ENCODE measurements around the gene LHFPL3.

The LHFPL3 gene

GRCh38 chr7:104653825-104654401, 325.5 kb downstream of the LHFPL3 start:
- H3K27ac ChIP-seq (ENCODE audit: low read length) = no peak overlapping the region
- H3K4me1 ChIP-seq (ENCODE audit: control insufficient read depth, low read depth, low read length) = no peaks in the 10 kb centered on the region
- H3K9ac ChIP-seq (ENCODE audit: low read length) = no peak overlapping the region
- no peaks in the 10 kb centered on the region for H3K27me3 ChIP-seq (ENCODE audit: control insufficient read depth, insufficient read depth, low read length)
- H3K4me3 ChIP-seq (ENCODE audit: low read length) = no peak overlapping the region
- no peaks in the 10 kb centered on the region for H3K9me3 ChIP-seq (ENCODE audit: control insufficient read depth, low read depth, low read length)
- no peaks in the 10 kb centered on the region for H3K36me3 ChIP-seq (ENCODE audit: control insufficient read depth, low read depth, low read length)

DNA sequence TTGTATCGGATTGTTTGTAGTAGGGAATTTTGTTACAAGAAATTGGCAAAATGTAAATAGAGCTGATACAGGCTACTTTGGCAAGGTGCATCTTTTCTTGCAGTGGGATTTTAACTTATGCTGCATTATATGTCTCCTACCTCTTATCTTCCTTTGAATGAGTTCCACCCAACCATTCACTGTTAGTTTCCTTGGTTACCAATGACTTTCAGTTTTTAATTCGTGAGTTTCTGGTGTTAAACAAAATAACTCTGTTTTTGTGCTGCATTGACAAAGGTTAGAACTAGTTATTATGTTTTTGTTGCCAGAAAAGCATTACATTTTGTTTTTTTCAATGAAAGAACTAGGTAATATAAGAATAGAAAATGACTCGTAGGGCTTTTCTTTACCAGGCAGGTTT, 327.2 kb downstream of the LHFPL3 start:
- Histone ChIP-seq H3K27me3 (ENCODE audit: control insufficient read depth, insufficient read depth, low read length) (no peaks in the 10 kb centered on the region), H3K9ac (ENCODE audit: low read length) (no peak overlapping the region), H3K4me3 (ENCODE audit: low read length) (no peak overlapping the region), H3K9me3 (ENCODE audit: control insufficient read depth, low read depth, low read length) (no peaks in the 10 kb centered on the region), H3K27ac (ENCODE audit: low read length) (no peak overlapping the region), H3K4me1 (ENCODE audit: control insufficient read depth, low read depth, low read length) (no peaks in the 10 kb centered on the region), H3K36me3 (ENCODE audit: control insufficient read depth, low read depth, low read length) (no peaks in the 10 kb centered on the region)

GRCh38 chr7:104656467-104656866, 328.1 kb downstream of the LHFPL3 start:
- H3K36me3 ChIP-seq (ENCODE audit: control insufficient read depth, low read depth, low read length) = no peaks in the 10 kb centered on the region
- H3K4me1 ChIP-seq (ENCODE audit: control insufficient read depth, low read depth, low read length) = no peaks in the 10 kb centered on the region
- H3K9ac ChIP-seq (ENCODE audit: low read length) = no peak overlapping the region
- H3K4me3 ChIP-seq (ENCODE audit: low read length) = no peak overlapping the region
- H3K27me3 ChIP-seq (ENCODE audit: control insufficient read depth, insufficient read depth, low read length) = no peaks in the 10 kb centered on the region
- H3K27ac ChIP-seq (ENCODE audit: low read length) = no peak overlapping the region
- no peaks in the 10 kb centered on the region for H3K9me3 ChIP-seq (ENCODE audit: control insufficient read depth, low read depth, low read length)

- Histone ChIP-seq H3K27ac (ENCODE audit: low read length) (no peak overlapping the region), H3K27me3 (ENCODE audit: control insufficient read depth, insufficient read depth, low read length) (no peaks in the 10 kb centered on the region), H3K4me1 (ENCODE audit: control insufficient read depth, low read depth, low read length) (no peaks in the 10 kb centered on the region), H3K9me3 (ENCODE audit: control insufficient read depth, low read depth, low read length) (no peaks in the 10 kb centered on the region), H3K9ac (ENCODE audit: low read length) (no peak overlapping the region), H3K36me3 (ENCODE audit: control insufficient read depth, low read depth, low read length) (no peaks in the 10 kb centered on the region), H3K4me3 (ENCODE audit: low read length) (no peak overlapping the region)
These were observed 328.7 kb downstream of the LHFPL3 start for GRCh38 chr7:104657134-104657533.

GRCh38 chr7:104661575-104661974, 333.2 kb downstream of the LHFPL3 start:
- no peak overlapping the region for H3K4me3 ChIP-seq (ENCODE audit: low read length)
- no peak overlapping the region for H3K27ac ChIP-seq (ENCODE audit: low read length)
- no peaks in the 10 kb centered on the region for H3K4me1 ChIP-seq (ENCODE audit: control insufficient read depth, low read depth, low read length)
- no peaks in the 10 kb centered on the region for H3K9me3 ChIP-seq (ENCODE audit: control insufficient read depth, low read depth, low read length)
- no peaks in the 10 kb centered on the region for H3K27me3 ChIP-seq (ENCODE audit: control insufficient read depth, insufficient read depth, low read length)
- H3K36me3 ChIP-seq (ENCODE audit: control insufficient read depth, low read depth, low read length) = no peaks in the 10 kb centered on the region
- no peak overlapping the region for H3K9ac ChIP-seq (ENCODE audit: low read length)

DNA sequence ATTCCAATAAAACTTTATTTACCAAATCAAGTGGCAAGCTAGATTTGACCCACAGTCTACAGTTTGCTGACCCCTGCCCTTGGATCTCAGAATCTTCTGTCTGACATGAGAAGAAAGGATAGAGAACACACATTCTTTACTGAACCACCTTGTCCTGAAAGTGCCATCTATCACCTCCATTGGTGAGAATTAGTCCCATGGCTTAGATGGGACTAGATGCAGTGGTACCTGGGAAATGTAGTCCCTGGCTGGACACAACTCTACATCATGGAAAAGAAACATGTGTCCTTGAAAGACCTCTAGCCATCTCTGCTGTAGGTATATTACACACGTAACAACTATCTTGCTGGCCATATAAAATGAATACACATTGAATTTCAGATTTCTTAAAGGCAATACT, 336.2 kb downstream of the LHFPL3 start:
- Histone ChIP-seq H3K36me3 (ENCODE audit: control insufficient read depth, low read depth, low read length) (no peaks in the 10 kb centered on the region), H3K9ac (ENCODE audit: low read length) (no peak overlapping the region), H3K9me3 (ENCODE audit: control insufficient read depth, low read depth, low read length) (no peaks in the 10 kb centered on the region), H3K27ac (ENCODE audit: low read length) (no peak overlapping the region), H3K4me3 (ENCODE audit: low read length) (no peak overlapping the region), H3K4me1 (ENCODE audit: control insufficient read depth, low read depth, low read length) (no peaks in the 10 kb centered on the region), H3K27me3 (ENCODE audit: control insufficient read depth, insufficient read depth, low read length) (no peaks in the 10 kb centered on the region)

- Histone ChIP-seq H3K9ac (ENCODE audit: low read length) (no peak overlapping the region), H3K27ac (ENCODE audit: low read length) (no peak overlapping the region), H3K4me3 (ENCODE audit: low read length) (no peak overlapping the region), H3K36me3 (ENCODE audit: control insufficient read depth, low read depth, low read length) (no peaks in the 10 kb centered on the region), H3K9me3 (ENCODE audit: control insufficient read depth, low read depth, low read length) (no peaks in the 10 kb centered on the region), H3K4me1 (ENCODE audit: control insufficient read depth, low read depth, low read length) (no peaks in the 10 kb centered on the region), H3K27me3 (ENCODE audit: control insufficient read depth, insufficient read depth, low read length) (no peaks in the 10 kb centered on the region)
These were observed 349.2 kb downstream of the LHFPL3 start for GRCh38 chr7:104677587-104677986.

GRCh38 chr7:104679085-104679484, 350.7 kb downstream of the LHFPL3 start:
- H3K36me3 ChIP-seq (ENCODE audit: control insufficient read depth, low read depth, low read length) = no peaks in the 10 kb centered on the region
- no peaks in the 10 kb centered on the region for H3K27me3 ChIP-seq (ENCODE audit: control insufficient read depth, insufficient read depth, low read length)
- H3K4me1 ChIP-seq (ENCODE audit: control insufficient read depth, low read depth, low read length) = no peaks in the 10 kb centered on the region
- no peak overlapping the region for H3K27ac ChIP-seq (ENCODE audit: low read length)
- no peak overlapping the region for H3K4me3 ChIP-seq (ENCODE audit: low read length)
- no peak overlapping the region for H3K9ac ChIP-seq (ENCODE audit: low read length)
- H3K9me3 ChIP-seq (ENCODE audit: control insufficient read depth, low read depth, low read length) = no peaks in the 10 kb centered on the region

DNA sequence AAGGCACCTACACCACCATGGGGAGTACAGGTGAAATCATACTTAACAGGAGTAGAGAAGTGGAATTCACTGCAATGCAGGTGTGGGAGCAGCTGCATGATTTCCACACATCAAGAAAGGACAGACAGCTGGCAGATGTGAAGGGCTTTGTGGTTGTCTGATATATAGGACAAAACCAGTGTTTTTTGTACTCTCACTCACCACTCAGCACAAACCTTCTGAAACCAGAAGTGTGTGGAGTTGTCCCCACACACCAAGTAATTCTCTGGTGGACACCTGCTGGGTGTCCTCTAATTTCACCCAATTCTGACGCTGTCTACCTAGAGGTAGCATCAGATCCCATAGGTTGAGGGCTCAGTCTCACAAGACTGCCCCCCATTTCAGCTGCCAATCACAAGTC, 357.9 kb downstream of the LHFPL3 start:
- Histone ChIP-seq H3K27me3 (ENCODE audit: control insufficient read depth, insufficient read depth, low read length) (no peaks in the 10 kb centered on the region), H3K9me3 (ENCODE audit: control insufficient read depth, low read depth, low read length) (no peaks in the 10 kb centered on the region), H3K4me1 (ENCODE audit: control insufficient read depth, low read depth, low read length) (no peaks in the 10 kb centered on the region)

DNA sequence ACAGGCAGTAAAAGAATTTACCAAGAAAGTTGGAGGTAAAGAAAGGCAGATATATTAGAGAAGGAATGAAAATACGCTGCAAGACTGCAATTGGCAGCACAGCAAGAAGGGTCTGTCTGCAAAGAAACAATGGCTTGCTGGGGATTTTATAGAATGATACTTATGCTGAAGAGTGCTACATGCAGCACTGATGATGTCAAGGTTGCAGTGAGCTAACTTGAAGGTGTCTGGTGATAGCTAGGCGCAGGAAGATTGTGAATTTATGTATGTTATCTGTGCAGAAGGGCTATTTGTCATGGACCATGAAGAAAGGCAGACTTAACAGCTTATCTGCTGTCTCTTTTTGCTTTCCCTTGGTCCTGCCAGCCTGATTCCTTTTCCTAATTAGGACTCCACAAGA, 366.3 kb downstream of the LHFPL3 start:
- Histone ChIP-seq H3K36me3 (ENCODE audit: control insufficient read depth, low read depth, low read length) (no peaks in the 10 kb centered on the region), H3K9me3 (ENCODE audit: control insufficient read depth, low read depth, low read length) (no peaks in the 10 kb centered on the region), H3K4me3 (ENCODE audit: low read length) (no peak overlapping the region), H3K4me1 (ENCODE audit: control insufficient read depth, low read depth, low read length) (no peaks in the 10 kb centered on the region), H3K27ac (ENCODE audit: low read length) (no peak overlapping the region), H3K9ac (ENCODE audit: low read length) (no peak overlapping the region), H3K27me3 (ENCODE audit: control insufficient read depth, insufficient read depth, low read length) (no peaks in the 10 kb centered on the region)

More for the DNA sequence above, 357.9 kb downstream of the LHFPL3 start:
- Histone ChIP-seq H3K27ac (ENCODE audit: low read length) (no peak overlapping the region), H3K9ac (ENCODE audit: low read length) (no peak overlapping the region), H3K36me3 (ENCODE audit: control insufficient read depth, low read depth, low read length) (no peaks in the 10 kb centered on the region), H3K4me3 (ENCODE audit: low read length) (no peak overlapping the region)

- H3K27ac ChIP-seq (ENCODE audit: low read length) = no peak overlapping the region
- H3K9ac ChIP-seq (ENCODE audit: low read length) = no peak overlapping the region
- H3K4me1 ChIP-seq (ENCODE audit: control insufficient read depth, low read depth, low read length) = no peaks in the 10 kb centered on the region
- H3K4me3 ChIP-seq (ENCODE audit: low read length) = no peak overlapping the region
- H3K9me3 ChIP-seq (ENCODE audit: control insufficient read depth, low read depth, low read length) = no peaks in the 10 kb centered on the region
- H3K36me3 ChIP-seq (ENCODE audit: control insufficient read depth, low read depth, low read length) = no peaks in the 10 kb centered on the region
- no peaks in the 10 kb centered on the region for H3K27me3 ChIP-seq (ENCODE audit: control insufficient read depth, insufficient read depth, low read length)
These were observed 367.2 kb downstream of the LHFPL3 start for GRCh38 chr7:104695563-104695962.

GRCh38 chr7:104700336-104700735, 371.9 kb downstream of the LHFPL3 start:
- Histone ChIP-seq H3K4me1 (ENCODE audit: control insufficient read depth, low read depth, low read length) (peaks cover 8% of the 10 kb centered on the region), H3K9ac (ENCODE audit: low read length) (no peak overlapping the region), H3K4me3 (ENCODE audit: low read length) (no peak overlapping the region), H3K27ac (ENCODE audit: low read length) (no peak overlapping the region), H3K27me3 (ENCODE audit: control insufficient read depth, insufficient read depth, low read length) (no peaks in the 10 kb centered on the region), H3K9me3 (ENCODE audit: control insufficient read depth, low read depth, low read length) (no peaks in the 10 kb centered on the region), H3K36me3 (ENCODE audit: control insufficient read depth, low read depth, low read length) (no peaks in the 10 kb centered on the region)
